Heart right ventricle (tissue), 16 donors: Measurements from ENCODE around the gene ING5. TPM values are rescaled to one million over a fixed set of nuclear protein-coding genes. Genes with fewer than 3 reads are reported as not detected.

Experiments
- ATAC-seq, 8 donors: fragments of 200-7000 bp; cut with Tn5 transposase; one replicate each; pipeline ENCODE4 v1.9.1; 2020; ENCODE audit warnings: mild to moderate bottlenecking in 8 of 8, moderate library complexity in 8 of 8, moderate number of reproducible peaks in 1 of 8
- DNase-seq, 2 donors: peaks; one replicate each; pipeline ENCODE4 v3.0.0-alpha.2; 2020
- H3K27ac ChIP-seq, 10 donors: fragments of 200-600 bp; sonication (generic) in 2 of 10; one replicate each; pipeline versions ENCODE4 v1.5.0 to v1.8.0; 2020 to 2022; ENCODE audit warnings: mild to moderate bottlenecking in 3 of 10
- H3K27me3 ChIP-seq, 7 donors: fragments of 200-600 bp; one replicate each; pipeline ENCODE4 v1.8.0; 2021 to 2022; ENCODE audit warnings: mild to moderate bottlenecking in 2 of 7
- H3K36me3 ChIP-seq, 9 donors: fragments of 200-600 bp; sonication (generic) in 1 of 9; one replicate each; pipeline versions ENCODE4 v1.5.0 to v1.8.0; 2020 to 2022; ENCODE audit warnings: mild to moderate bottlenecking in 2 of 9
- H3K4me1 ChIP-seq, 9 donors: fragments of 200-600 bp; sonication (generic) in 1 of 9; one replicate each; pipeline versions ENCODE4 v1.5.0 to v1.8.0; 2020 to 2022; ENCODE audit warnings: mild to moderate bottlenecking in 4 of 9
- H3K4me3 ChIP-seq, 10 donors: fragments of 200-600 bp; sonication (generic) in 2 of 10; one replicate each; pipeline versions ENCODE4 v1.5.0 to v1.8.0; 2020 to 2022; ENCODE audit warnings: mild to moderate bottlenecking in 7 of 10, moderate library complexity in 2 of 10
- H3K9me3 ChIP-seq, 11 donors: fragments of 200-600 bp in 10 of 11; sonication (generic) in 2 of 11; one replicate each; pipeline versions ENCODE4 v1.5.0 to v1.8.0; 2013 to 2022; ENCODE audit warnings: mild to moderate bottlenecking in 2 of 11, control low read depth in 1 of 11, moderate library complexity in 1 of 11
- WGBS, 2 donors: extraction: QIAGEN DNeasy Blood & Tissue Kit; methylation state at CpG; one replicate each; pipeline ENCODE4 v1.1.7; 2013; ENCODE audit warnings: inconsistent platforms in 1 of 2; 5-methylcytosine and 5-hydroxymethylcytosine counted together
- intact Hi-C, 10 donors: fragments of 100-400 bp; cut with DNase I; formaldehyde crosslinking; loops; one replicate each; pipeline versions ENCODE4 v1.11.1 to v1.14.2; 2022
- polyA plus RNA-seq, 2 donors: library from polyadenylated mRNA; stranded (reverse); fragments of 200-250 nt; gene quantifications; one replicate each; pipeline ENCODE4 v1.2.3, GENCODE V29; 2013
- total RNA-seq, 10 donors: library from RNA; stranded (reverse); fragmentation: NEBNext Ultra II Directional in 3 of 10; extraction: Animal tissue kit (Norgen Biotek cat#: 25700) in 3 of 10; gene quantifications; one replicate each; pipeline versions ENCODE4 v1.2.1 to v1.2.4, GENCODE V29; 2021 to 2023
- TF ChIP-seq, protein P1 (sequence below), 9 donors: fragments of 200-600 bp; sonication (generic) in 2 of 9; IDR thresholded peaks; one replicate each; pipeline versions ENCODE4 v1.5.0 to v1.8.0; 2021 to 2022; ENCODE audit warnings: antibody characterized with exemption in 9 of 9, mild to moderate bottlenecking in 5 of 9, moderate library complexity in 1 of 9
- donor health status: Arrhythmogenic right ventricular cardiomyopathy.
- donor health status: ischemic (EF 13 %, LVEDD 7.1; RV severe dilation, severe dysfunction).
- donor health status: healthy with polysubstance abuse.
- donor health status: DM: no; HTN: yes; CAD: no.
- donor health status: DM: no; HTN: no; CAD: no.
- donor health status: ischemic (EF 25% LVEDD 6.9; RV normal size, moderate dysfunction).
- donor health status: ischemic (EF 25% LVEDD 5.7; RV mildly dilated, moderate dysfunction).
- donor health status: healthy.
- donor health status: DM: yes; HTN: yes; CAD: no.
- donor health status: Ischemic cardiomyopathy.
- donor health status: ischemic (EF 35%, LVEDD 5.7; RV mildly dilated, moderate dysfunction).
- donor health status: nonischemic (EF 11% LVEDD 7.7; RV severe dilation, severe dysfunction).
- donor health status: DM: yes; HTN: yes; CAD: no.
- donor health status: PGD.
- donor health status: ischemic (EF 29% LVEDD 5.4; RV normal size, mild dysfunction).
- donor health status: nonischemic (EF 23%, LVEDD 6.1; RV moderate dilation, normal function).

ING5 gene
- total and polyA plus RNA-seq, 12 donors, result 10.4 to 49.9 (median 17.5) TPM

DNA sequence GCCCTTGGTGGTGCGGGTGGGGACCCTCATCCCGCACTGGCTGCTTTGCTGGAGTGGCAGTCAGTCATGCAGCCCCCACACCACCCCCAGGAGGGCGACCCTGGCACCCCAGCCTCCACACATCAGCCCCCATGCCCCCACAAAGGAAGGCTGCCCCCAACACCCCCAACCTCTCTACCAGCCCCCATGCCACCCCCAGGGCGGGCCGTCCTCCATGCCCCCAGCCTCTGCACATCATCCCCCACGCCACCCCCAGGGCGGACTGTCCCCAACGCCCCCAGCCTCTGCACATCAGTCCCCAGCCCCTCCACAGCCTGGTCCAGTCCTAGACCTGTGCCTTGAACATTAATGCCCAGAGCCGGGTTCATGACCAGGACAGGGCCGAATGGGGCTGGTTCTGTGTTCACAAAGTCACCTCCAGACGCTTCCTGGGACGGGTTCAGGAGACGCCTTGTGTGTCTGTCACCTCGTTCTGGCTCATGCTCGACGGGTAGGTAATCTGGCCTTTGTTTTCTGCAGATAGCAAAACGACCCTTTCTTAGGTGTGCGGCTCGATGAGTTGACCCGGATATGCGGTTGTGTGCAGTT lies 50.9 kb downstream of the ING5 start:
- Histone ChIP-seq H3K27ac (no peak overlapping the region), H3K27me3 (no peaks in the 10 kb centered on the region), H3K36me3 (peaks cover 0 to 73% (median 14%) of the 10 kb centered on the region in 9 donors), H3K4me3 (no peak overlapping the region), H3K9me3 (no peaks in the 10 kb centered on the region), H3K4me1 (peaks cover 0 to 17% (median 5%) of the 10 kb centered on the region in 9 donors)
- intact Hi-C loops, result no loop called here
- TF ChIP-seq, protein P1, sequence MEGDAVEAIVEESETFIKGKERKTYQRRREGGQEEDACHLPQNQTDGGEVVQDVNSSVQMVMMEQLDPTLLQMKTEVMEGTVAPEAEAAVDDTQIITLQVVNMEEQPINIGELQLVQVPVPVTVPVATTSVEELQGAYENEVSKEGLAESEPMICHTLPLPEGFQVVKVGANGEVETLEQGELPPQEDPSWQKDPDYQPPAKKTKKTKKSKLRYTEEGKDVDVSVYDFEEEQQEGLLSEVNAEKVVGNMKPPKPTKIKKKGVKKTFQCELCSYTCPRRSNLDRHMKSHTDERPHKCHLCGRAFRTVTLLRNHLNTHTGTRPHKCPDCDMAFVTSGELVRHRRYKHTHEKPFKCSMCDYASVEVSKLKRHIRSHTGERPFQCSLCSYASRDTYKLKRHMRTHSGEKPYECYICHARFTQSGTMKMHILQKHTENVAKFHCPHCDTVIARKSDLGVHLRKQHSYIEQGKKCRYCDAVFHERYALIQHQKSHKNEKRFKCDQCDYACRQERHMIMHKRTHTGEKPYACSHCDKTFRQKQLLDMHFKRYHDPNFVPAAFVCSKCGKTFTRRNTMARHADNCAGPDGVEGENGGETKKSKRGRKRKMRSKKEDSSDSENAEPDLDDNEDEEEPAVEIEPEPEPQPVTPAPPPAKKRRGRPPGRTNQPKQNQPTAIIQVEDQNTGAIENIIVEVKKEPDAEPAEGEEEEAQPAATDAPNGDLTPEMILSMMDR (IDR thresholded peaks at IDR 0.05), result no peak
- 93 to 95% methylated on average over 21 of the region's 21 CpGs for WGBS, 2 donors
- DNase-seq (no peak), ATAC-seq (no peak)

DNA sequence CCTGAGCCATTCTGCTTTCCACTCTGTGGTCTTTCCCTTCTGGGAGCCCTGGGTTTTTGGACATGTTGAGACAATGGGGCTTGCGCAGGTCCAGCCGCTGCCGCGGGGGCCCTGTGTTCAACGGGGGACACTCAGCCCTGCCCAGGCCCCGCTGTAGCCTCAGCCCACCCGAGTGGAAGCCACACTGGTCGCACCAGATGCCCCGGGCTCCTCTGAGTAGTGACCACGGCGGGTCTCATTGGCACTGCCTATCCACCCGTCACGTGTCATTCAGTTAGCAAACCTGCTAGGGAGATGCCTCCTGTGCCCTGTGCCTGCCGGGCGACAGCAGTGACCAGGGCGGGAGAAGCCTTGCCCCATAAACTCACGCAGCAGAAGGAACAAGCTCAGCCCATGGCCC lies 51.7 kb downstream of the ING5 start:
- TF ChIP-seq, protein P1 (IDR thresholded peaks at IDR 0.05), result no peak
- Histone ChIP-seq H3K4me3 (no peak overlapping the region), H3K27ac (no peak overlapping the region), H3K9me3 (no peaks in the 10 kb centered on the region), H3K4me1 (peaks cover 0 to 17% (median 5%) of the 10 kb centered on the region in 9 donors), H3K27me3 (no peaks in the 10 kb centered on the region), H3K36me3 (peaks cover 0 to 80% (median 14%) of the 10 kb centered on the region in 9 donors)
- DNase-seq (no peak), ATAC-seq (no peak)
- intact Hi-C loops, result no loop called here
- 97 to 98% methylated on average over 17 of the region's 17 CpGs for WGBS, 2 donors

DNA sequence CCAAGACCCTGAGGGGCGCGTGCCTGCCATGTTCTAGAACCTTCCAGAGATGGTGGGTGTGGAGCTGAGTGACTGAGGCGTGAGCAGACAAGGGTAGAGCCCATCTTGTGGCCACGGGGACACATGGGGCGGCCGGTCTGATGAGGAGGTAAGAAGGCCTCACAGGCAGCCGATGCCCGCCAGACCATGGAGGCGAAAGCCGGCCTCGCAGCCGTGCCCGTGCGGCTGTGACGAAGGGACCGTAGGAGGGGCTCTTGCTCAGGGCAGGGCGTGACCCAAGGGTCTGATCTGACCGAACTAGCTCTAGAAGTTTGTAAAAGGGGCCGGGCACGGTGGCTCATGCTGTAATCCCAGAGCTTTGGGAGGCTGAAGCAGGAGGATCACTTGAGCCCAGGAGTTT lies 52.2 kb downstream of the ING5 start:
- Histone ChIP-seq H3K4me3 (no peak overlapping the region), H3K4me1 (peaks cover 0 to 17% (median 5%) of the 10 kb centered on the region in 9 donors), H3K27ac (no peak overlapping the region), H3K9me3 (no peaks in the 10 kb centered on the region), H3K27me3 (no peaks in the 10 kb centered on the region), H3K36me3 (peaks cover 0 to 79% (median 14%) of the 10 kb centered on the region in 9 donors)
- TF ChIP-seq, protein P1 (IDR thresholded peaks at IDR 0.05), result no peak
- no peak for ATAC-seq
- 96 to 97% methylated on average over 20 of the region's 20 CpGs for WGBS, 2 donors
- intact Hi-C loops, result no loop called here
- no peak for DNase-seq

DNA sequence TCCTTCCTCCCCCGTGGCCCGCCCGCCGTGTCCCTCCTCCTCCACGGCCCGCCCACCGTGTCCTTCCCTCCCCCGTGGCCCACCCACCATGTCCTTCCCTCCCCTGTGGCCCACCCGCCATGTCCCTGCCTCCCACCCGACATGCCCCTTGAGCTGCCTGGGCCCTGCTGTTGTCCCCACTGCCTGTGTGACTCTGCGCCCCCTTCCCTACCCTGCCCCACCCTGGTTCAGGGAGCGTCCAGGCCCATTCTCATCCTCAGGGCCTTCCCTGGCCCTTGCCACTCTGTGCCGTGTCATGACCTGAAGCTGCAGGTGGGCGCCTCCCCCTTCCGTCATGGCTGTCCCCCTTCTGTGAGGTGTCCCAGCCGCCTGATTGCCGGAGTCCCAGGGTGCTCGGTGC lies 53.3 kb downstream of the ING5 start:
- 92 to 94% methylated on average over 9 to 16 of the region's 18 CpGs for WGBS, 2 donors
- peak in 1 of 8 donors; percentile 22 for ATAC-seq
- no peak for DNase-seq
- TF ChIP-seq, protein P1 (IDR thresholded peaks at IDR 0.05), result no peak
- Histone ChIP-seq H3K27ac (no peak overlapping the region), H3K4me1 (peaks cover 0 to 12% (median 5%) of the 10 kb centered on the region in 9 donors), H3K9me3 (peaks cover 0 to 1% (median 0%) of the 10 kb centered on the region in 11 donors), H3K27me3 (no peaks in the 10 kb centered on the region), H3K4me3 (no peak overlapping the region), H3K36me3 (peaks cover 0 to 75% (median 14%) of the 10 kb centered on the region in 9 donors)
- intact Hi-C loops, result no loop called here
